H9 (cell line): ENCODE data around the gene TP53INP2. TPM values are rescaled to one million over a fixed set of nuclear protein-coding genes. Genes with fewer than 3 reads are reported as not detected.

Experiments used
- DNase-seq: peaks from one replicate; pipeline ENCODE4 v3.0.0-alpha.2; 2017
- H2AFZ ChIP-seq: one replicate; pipeline ENCODE4 v1.6.1; 2013; ENCODE audit warnings: mild to moderate bottlenecking, low read length, control low read depth, moderate library complexity
- H2AK5ac ChIP-seq: 2 replicates; pipeline ENCODE4 v1.6.1; 2013; ENCODE audit warnings: low read length, control low read depth, mixed read lengths; ENCODE audit not compliant: insufficient read length
- H2BK120ac ChIP-seq: one replicate; pipeline ENCODE4 v1.6.1; 2013; ENCODE audit warnings: low read depth, mild to moderate bottlenecking, low read length, control low read depth, inconsistent platforms; ENCODE audit not compliant: poor library complexity, severe bottlenecking
- H2BK12ac ChIP-seq: 2 replicates; pipeline ENCODE4 v1.6.1; 2013; ENCODE audit warnings: low read length, control low read depth, mixed read lengths, low read depth; ENCODE audit not compliant: insufficient read length
- H2BK15ac ChIP-seq: 2 replicates; pipeline ENCODE4 v1.6.1; 2013; ENCODE audit warnings: low read depth, low read length, control low read depth
- H2BK20ac ChIP-seq: one replicate; pipeline ENCODE4 v1.6.1; 2013; ENCODE audit warnings: low read depth, mild to moderate bottlenecking, low read length, control low read depth, inconsistent platforms; ENCODE audit not compliant: poor library complexity, severe bottlenecking
- H2BK5ac ChIP-seq: 2 replicates; pipeline ENCODE4 v1.6.1; 2013; ENCODE audit warnings: low read length, control low read depth, mixed read lengths; ENCODE audit not compliant: insufficient read length
- H3K14ac ChIP-seq: 2 replicates; pipeline ENCODE4 v1.6.1; 2013; ENCODE audit warnings: low read length, control low read depth; ENCODE audit not compliant: insufficient read depth
- H3K18ac ChIP-seq: 2 replicates; pipeline ENCODE4 v1.6.1; 2013; ENCODE audit warnings: low read depth, mild to moderate bottlenecking, mixed read lengths, low read length, control low read depth; ENCODE audit not compliant: insufficient read length
- H3K23ac ChIP-seq: 2 replicates; pipeline ENCODE4 v1.6.1; 2013; ENCODE audit warnings: low read length, control low read depth, mixed read lengths, low read depth; ENCODE audit not compliant: insufficient read length
- H3K23me2 ChIP-seq: 2 replicates; pipeline ENCODE4 v1.6.1; 2013; ENCODE audit warnings: low read depth, mild to moderate bottlenecking, mixed read lengths, low read length, control low read depth; ENCODE audit not compliant: insufficient read length, poor library complexity, severe bottlenecking
- H3K27ac ChIP-seq: 2 replicates; pipeline ENCODE4 v1.5.1; 2013; ENCODE audit warnings: low read length, control low read depth, mixed read lengths, low read depth; ENCODE audit not compliant: insufficient read length
- H3K27me3 ChIP-seq: 2 replicates; pipeline ENCODE4 v1.6.1; 2013; ENCODE audit warnings: low read length, control low read depth, inconsistent platforms; ENCODE audit not compliant: insufficient read depth
- H3K4ac ChIP-seq: 2 replicates; pipeline ENCODE4 v1.6.1; 2013; ENCODE audit warnings: low read depth, mild to moderate bottlenecking, control low read depth, inconsistent platforms, low read length, moderate library complexity
- H3K4me1 ChIP-seq: 2 replicates; pipeline ENCODE4 v1.6.1; 2013; ENCODE audit warnings: low read length, control low read depth, inconsistent platforms; ENCODE audit not compliant: insufficient read depth
- H3K4me2 ChIP-seq: 2 replicates; pipeline ENCODE4 v1.6.1; 2013; ENCODE audit warnings: low read length, control low read depth, mixed read lengths; ENCODE audit not compliant: insufficient read length, insufficient read depth
- H3K56ac ChIP-seq: 2 replicates; pipeline ENCODE4 v1.6.1; 2013; ENCODE audit warnings: low read depth, mild to moderate bottlenecking, mixed read lengths, low read length, control low read depth; ENCODE audit not compliant: insufficient read length
- H3K79me1 ChIP-seq: 2 replicates; pipeline ENCODE4 v1.6.1; 2013; ENCODE audit warnings: low read depth, mild to moderate bottlenecking, moderate library complexity, low read length, control low read depth, inconsistent platforms; ENCODE audit not compliant: insufficient read depth, poor library complexity, severe bottlenecking
- H3K79me2 ChIP-seq: 2 replicates; pipeline ENCODE4 v1.6.1; 2013; ENCODE audit warnings: low read length, control low read depth, inconsistent platforms; ENCODE audit not compliant: insufficient read depth
- H3K9ac ChIP-seq: 2 replicates; pipeline ENCODE4 v1.6.1; 2013; ENCODE audit warnings: low read length, control low read depth, mixed read lengths; ENCODE audit not compliant: insufficient read length; ENCODE audit errors: extremely low read depth
- H3K9me3 ChIP-seq: one replicate; pipeline ENCODE4 v1.6.1; 2013; ENCODE audit warnings: low read depth, low read length, inconsistent platforms; ENCODE audit not compliant: control insufficient read depth
- H3T11ph ChIP-seq: one replicate; pipeline ENCODE4 v1.6.1; 2013; ENCODE audit warnings: mild to moderate bottlenecking, low read length, control low read depth, inconsistent platforms
- H4K20me1 ChIP-seq: one replicate; pipeline ENCODE4 v1.6.1; 2013; ENCODE audit not compliant: control insufficient read depth, insufficient read length, insufficient read depth
- H4K5ac ChIP-seq: 2 replicates; pipeline ENCODE4 v1.6.1; 2013; ENCODE audit warnings: low read depth, mild to moderate bottlenecking, mixed read lengths, low read length, control low read depth; ENCODE audit not compliant: insufficient read length
- H4K8ac ChIP-seq: replicated peaks from 2 replicates; pipeline ENCODE4 v1.6.1; 2013; ENCODE audit warnings: low read length, control low read depth, mixed read lengths, low read depth; ENCODE audit not compliant: insufficient read length
- H4K91ac ChIP-seq: 2 replicates; pipeline ENCODE4 v1.6.1; 2013; ENCODE audit warnings: low read depth, mild to moderate bottlenecking, moderate library complexity, mixed read lengths, low read length, control low read depth; ENCODE audit not compliant: insufficient read length
- H3K27ac Mint-ChIP-seq, 3 experiments: 2 replicates in 2 of 3; 3 replicates in 1 of 3; pipeline ENCODE4 v1.8.0; 2020 to 2021; ENCODE audit warnings: mixed read lengths in 3 of 3, mild to moderate bottlenecking in 1 of 3, moderate library complexity in 1 of 3
- H3K27me3 Mint-ChIP-seq: 2 replicates; pipeline ENCODE4 v1.8.0; 2021; ENCODE audit warnings: low read depth, mild to moderate bottlenecking, moderate library complexity, mixed read lengths
- H3K36me3 Mint-ChIP-seq, 3 experiments: 2 replicates in 2 of 3; 3 replicates in 1 of 3; pipeline ENCODE4 v1.8.0; 2020 to 2021; ENCODE audit warnings: low read depth in 3 of 3, mixed read lengths in 3 of 3; ENCODE audit not compliant: insufficient read depth in 1 of 3
- H3K4me1 Mint-ChIP-seq, 2 experiments: 2 replicates each; pipeline ENCODE4 v1.8.0; 2020; ENCODE audit warnings: mixed read lengths in 2 of 2
- H3K4me3 Mint-ChIP-seq, 2 experiments: 2 replicates in 1 of 2; 3 replicates in 1 of 2; pipeline ENCODE4 v1.8.0; 2020 to 2021; ENCODE audit warnings: mild to moderate bottlenecking in 2 of 2, mixed read lengths in 2 of 2, moderate library complexity in 1 of 2
- H3K9me3 Mint-ChIP-seq, 2 experiments: 2 replicates in 1 of 2; 3 replicates in 1 of 2; pipeline ENCODE4 v1.8.0; 2020; ENCODE audit warnings: mild to moderate bottlenecking in 2 of 2, mixed read lengths in 2 of 2, moderate library complexity in 1 of 2
- WGBS: extraction: QIAGEN DNeasy Blood & Tissue Kit; methylation state at CpG from one replicate; pipeline ENCODE4 v1.1.7; 2013; ENCODE audit warnings: missing lambda C conversion rate, low lambda C conversion rate, mixed read lengths; ENCODE audit not compliant: insufficient read length; ENCODE audit errors: extremely low coverage; 5-methylcytosine and 5-hydroxymethylcytosine counted together
- total RNA-seq: library from RNA; stranded (reverse); gene quantifications from 2 replicates; pipeline ENCODE4 v1.2.1, GENCODE V29; 2021
- TF ChIP-seq, protein P1 (sequence below): fragments of 200-600 bp; sonication (generic); conservative IDR thresholded peaks from 3 replicates; pipeline ENCODE4 v1.8.0; 2021; ENCODE audit warnings: antibody characterized with exemption, mild to moderate bottlenecking

The TP53INP2 gene
- total RNA-seq, 1 experiment from 2014 or later = 8.0 TPM

DNA sequence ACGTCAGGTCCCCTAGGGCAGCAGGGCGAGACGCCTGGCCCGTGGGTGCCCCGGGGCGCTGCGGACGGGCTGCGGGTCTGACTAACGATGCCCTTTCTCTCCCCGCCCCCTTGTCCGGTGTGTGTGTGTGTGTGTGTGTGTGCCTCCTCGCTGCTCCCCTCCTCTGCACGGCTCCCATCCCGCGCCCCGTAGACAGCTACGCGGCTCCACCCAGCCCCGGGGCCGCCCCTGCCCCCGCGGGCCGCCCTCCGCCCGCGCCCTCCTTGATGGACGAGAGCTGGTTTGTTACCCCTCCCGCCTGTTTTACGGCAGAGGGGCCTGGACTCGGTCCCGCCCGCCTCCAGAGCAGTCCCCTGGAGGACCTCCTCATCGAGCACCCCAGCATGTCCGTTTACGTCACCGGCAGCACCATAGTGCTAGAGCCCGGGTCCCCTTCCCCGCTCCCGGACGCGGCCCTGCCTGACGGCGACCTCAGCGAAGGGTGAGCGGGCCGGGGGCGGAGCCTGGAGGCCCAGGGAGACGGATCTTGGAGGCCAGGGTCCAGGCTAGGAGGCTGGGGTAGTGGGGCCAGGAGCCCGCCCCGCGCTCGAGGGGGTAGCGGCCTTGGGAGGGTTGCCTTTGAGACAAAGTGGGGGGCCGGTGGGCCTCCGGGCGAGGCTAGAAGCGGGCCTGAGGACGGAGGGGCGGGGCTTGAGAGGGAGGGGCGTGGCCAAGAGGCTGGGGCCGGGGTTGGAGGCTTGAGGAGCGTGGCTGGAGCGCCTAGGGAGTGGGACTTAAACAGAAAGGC is 5.1 kb downstream of the TP53INP2 start:
- no peak overlapping the region for H2AFZ ChIP-seq

More for the DNA sequence above, 5.1 kb downstream of the TP53INP2 start:
- no peak overlapping the region for H2BK15ac ChIP-seq
- H3T11ph ChIP-seq = no peak overlapping the region
- 0 out of 2 replicates have a peak overlapping the region, but pooled peaks have one; percentile 62 for H3K14ac ChIP-seq
- Mint-ChIP-seq H3K27me3 (peaks cover 49% of the 10 kb centered on the region), H3K9me3 (no peaks in the 10 kb centered on the region), H3K4me1 (peaks cover 21 to 29% of the 10 kb centered on the region in 2 experiments), H3K4me3 (peak overlapping the region; percentile 79 to 88), H3K27ac (0 out of 7 replicates have a peak overlapping the region, but pooled peaks of 1 of the 3 experiments have one; percentile 58), H3K36me3 (peaks cover 0 to 10% (median 0%) of the 10 kb centered on the region in 3 experiments; a peak in 2 of 7 replicates)
- no peak overlapping the region for H2BK12ac ChIP-seq
- H3K79me1 ChIP-seq = no peaks in the 10 kb centered on the region
- peaks cover 9% of the 10 kb centered on the region; the same call in 1 of the 2 replicates for H3K27me3 ChIP-seq
- no peak overlapping the region for H4K8ac ChIP-seq
- H3K9ac ChIP-seq = no peak overlapping the region
- peak overlapping the region; percentile 62 for H3K18ac ChIP-seq
- H3K23ac ChIP-seq = no peak overlapping the region
- WGBS = no CpG with 5 or more reads among the region's 64 CpGs
- H3K9me3 ChIP-seq = no peaks in the 10 kb centered on the region
- H3K23me2 ChIP-seq = peaks cover 19% of the 10 kb centered on the region
- no peak overlapping the region for H4K91ac ChIP-seq
- no peak overlapping the region for H2BK120ac ChIP-seq
- H3K4me1 ChIP-seq = no peaks in the 10 kb centered on the region
- TF ChIP-seq, protein P1, sequence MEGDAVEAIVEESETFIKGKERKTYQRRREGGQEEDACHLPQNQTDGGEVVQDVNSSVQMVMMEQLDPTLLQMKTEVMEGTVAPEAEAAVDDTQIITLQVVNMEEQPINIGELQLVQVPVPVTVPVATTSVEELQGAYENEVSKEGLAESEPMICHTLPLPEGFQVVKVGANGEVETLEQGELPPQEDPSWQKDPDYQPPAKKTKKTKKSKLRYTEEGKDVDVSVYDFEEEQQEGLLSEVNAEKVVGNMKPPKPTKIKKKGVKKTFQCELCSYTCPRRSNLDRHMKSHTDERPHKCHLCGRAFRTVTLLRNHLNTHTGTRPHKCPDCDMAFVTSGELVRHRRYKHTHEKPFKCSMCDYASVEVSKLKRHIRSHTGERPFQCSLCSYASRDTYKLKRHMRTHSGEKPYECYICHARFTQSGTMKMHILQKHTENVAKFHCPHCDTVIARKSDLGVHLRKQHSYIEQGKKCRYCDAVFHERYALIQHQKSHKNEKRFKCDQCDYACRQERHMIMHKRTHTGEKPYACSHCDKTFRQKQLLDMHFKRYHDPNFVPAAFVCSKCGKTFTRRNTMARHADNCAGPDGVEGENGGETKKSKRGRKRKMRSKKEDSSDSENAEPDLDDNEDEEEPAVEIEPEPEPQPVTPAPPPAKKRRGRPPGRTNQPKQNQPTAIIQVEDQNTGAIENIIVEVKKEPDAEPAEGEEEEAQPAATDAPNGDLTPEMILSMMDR = no peak
- H3K79me2 ChIP-seq = no peaks in the 10 kb centered on the region
- H2AK5ac ChIP-seq = no peak overlapping the region
- peak overlapping the region; percentile 62 for H3K4me2 ChIP-seq
- no peak overlapping the region for H3K27ac ChIP-seq
- no peak overlapping the region for H3K4ac ChIP-seq
- peak; percentile 85 for DNase-seq
- no peak overlapping the region for H4K5ac ChIP-seq
- no peak overlapping the region for H2BK5ac ChIP-seq
- H3K56ac ChIP-seq = no peak overlapping the region
- H2BK20ac ChIP-seq = no peak overlapping the region
- H4K20me1 ChIP-seq = no peaks in the 10 kb centered on the region
